CD4-positive, alpha-beta T cell treated with Interleukin-21 for 1 hour (primary cell): ENCODE data around the gene ANKRD39.
A peak's percentile ranks its signal among the peaks of the same experiment; 100 is the strongest.

ENCODE experiments used
- DNase-seq: peaks from one replicate; pipeline ENCODE4 v3.0.0-alpha.2; 2020

The ANKRD39 gene

DNA sequence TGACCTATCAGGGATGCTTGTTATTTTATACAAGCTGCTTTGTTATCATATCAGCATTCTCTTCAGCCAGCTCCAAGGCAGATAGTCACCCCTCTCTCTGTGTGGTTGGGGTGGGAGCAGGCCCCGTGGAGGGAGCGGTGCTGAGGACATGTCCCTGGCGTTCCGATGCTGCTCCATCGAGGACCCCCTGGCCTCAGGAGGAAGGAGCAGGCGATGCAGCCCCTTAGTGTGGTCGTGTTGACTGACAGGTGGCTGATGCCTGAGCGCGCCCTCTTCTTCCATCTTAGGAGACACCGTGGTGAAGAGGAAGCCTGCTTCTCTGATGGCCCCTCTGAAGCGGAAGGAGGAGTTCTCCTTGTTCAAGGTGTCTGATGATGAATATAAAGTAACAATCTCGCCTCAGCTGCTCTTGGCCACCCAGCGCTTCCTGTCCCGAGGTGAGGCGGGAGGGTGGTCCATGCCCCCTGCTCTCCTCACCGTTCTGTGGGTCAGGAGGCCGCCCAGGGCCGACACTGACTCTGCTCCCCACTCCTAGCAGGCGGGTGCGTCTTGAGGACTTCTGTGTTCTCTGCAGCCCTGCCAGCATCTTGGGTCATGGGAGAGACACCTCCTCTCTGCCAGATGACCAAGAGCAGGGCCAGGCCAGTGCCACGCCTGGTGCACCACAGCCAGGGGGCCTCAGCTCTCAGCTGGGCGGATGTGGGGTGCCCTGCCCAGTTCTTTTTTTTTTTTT is 31.1 kb downstream of the ANKRD39 start:
- no peak for DNase-seq

DNA sequence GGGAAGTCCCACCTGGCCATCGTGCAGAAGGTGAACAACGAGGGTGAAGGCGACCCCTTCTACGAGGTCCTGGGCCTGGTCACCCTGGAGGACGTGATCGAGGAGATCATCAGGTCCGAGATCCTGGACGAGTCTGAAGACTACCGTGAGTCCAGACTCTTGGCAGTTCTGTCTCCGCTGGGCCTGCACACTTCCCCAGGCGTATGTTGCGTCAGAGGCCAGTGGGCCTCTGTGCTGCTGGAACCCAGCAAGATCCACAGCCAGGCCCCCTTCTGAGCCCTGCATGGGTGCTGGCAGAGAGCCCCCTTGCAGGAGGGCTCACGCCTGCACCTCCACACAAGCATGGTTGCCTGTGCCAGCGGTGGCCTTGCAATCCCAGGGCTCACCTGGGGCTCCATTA is 32.8 kb downstream of the ANKRD39 start:
- no peak for DNase-seq

DNA sequence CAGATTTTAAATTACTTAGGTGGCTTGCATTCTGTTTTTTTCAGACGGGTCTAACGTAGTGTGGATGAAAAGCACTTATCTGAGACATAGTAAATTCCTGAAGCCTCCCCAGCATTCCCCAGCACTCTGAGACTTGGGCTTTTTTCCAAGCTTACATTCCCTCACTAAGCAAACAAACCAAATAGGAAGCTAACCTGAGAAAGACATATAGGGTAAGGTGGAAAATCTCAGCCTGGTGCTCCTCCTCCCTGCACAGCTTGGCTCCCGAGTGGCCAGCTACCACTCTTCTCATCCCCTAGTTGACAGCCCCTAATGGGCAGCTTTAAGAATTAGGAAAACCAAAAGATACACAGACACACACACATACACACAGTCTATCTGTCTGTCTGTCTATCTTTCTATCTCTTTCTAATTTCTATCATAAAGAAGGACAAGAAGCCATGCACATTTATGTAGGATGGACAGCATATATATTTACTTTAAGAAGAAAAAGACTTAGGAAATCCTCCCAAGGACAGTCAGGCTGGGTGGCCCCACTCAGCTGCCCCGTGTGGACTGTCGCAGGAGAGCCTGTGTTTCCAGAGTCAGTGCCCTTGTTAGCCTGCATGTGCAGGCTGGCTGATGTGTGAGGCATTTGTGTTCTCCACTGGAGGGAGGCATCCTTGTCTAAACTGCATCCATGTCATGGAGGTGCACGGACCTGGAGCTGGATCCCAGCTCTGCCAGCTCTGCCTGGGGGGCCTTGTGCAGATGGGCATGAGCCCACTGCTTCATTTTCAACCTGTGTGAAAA is 33.5 kb downstream of the ANKRD39 start:
- no peak for DNase-seq

DNA sequence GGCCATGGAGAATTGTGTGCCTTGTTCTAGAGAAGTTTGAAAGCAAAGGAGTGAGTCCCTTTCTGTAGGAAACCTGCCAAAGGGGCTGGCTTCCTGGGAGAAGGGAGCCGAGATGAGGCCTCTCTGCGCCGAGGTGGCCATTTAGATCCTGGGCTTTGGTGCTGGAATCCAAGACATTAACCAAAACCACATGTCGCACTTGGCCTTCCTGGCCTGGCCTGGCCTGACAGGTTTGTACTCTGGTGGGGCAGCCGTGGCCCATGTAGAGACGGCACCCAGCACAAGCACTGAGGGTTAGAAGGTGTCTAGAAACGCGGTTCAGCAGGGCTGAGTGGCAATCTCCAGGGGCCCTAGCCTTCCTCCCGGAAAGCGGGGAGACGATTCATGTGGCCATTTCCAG is 34.6 kb downstream of the ANKRD39 start:
- DNase-seq: no peak

DNA sequence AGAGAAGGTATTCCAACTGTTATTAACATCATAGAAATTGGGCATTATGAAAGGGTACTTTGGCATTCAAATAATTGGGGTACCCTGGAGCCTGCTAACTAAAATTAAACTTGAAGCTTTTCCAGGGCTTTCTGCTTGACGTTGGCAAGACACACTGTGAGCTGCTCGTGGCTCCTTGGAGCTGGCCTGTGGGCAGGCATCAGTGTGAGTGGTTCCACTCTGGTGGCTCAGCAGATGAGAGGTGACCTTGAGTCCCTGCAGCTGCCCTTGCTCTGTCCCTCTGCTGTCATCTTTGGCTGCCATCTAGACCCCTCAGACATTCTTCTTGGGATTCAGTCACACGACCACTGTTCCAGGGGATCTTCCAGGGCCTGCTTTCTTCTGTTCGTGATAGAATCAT is 35.0 kb downstream of the ANKRD39 start:
- DNase-seq: no peak

DNA sequence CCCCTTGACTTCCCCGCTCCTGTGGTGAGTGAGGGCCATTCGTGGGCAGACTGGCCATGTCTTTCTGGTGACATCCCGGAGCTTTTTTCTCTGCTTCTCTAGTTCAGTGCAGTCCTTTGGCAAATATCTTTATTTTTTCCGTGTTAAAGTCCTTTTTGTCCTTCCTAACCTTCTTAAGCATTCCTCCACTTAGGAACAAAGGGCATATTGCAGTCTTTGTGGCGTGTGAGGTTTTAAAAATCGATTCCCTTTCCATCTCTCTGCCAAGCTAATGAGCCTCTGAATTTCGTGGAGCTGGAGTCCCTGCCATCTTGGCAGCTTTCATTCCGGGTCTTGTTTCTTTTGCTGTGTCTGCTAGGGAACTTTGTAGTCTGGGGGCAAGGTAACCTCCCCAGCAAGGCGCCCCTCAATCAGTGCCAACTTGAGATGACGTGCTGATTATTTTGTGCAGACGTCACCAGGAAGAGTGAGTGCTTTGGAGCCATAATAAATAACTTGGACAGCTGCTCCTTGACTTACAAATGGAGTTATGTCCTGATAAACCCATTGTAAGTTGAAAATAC is 36.6 kb downstream of the ANKRD39 start:
- DNase-seq: no peak

DNA sequence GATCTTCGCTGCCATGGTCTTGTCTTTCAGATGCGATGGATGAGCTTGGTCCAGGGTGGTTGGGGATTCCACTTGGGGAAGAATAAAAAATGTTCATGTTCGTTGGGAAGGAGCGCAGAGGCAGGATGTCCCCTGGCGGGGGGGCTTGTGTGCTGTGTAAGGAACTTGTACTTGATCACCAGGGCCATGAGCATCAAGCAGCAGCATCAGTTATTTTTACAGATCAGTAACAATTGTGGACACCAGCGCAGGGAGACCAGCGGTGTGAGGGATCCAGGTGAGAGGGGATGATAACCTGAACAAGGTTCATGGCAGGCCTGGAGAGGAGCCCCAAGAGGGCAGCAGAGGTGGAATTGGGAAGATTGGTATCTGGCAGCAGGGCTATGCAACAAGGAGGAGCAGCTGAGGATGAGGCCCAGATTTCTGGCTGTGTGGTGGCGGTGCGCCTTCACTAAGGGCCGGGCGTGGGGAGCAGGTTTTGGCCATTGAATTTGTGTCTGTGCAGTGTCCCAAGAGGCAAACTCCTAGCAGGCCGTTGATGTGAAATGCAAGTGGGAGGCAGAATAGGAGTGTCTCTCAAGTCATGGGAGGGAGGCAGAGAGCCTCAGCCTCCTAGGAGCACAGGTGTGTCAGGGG is 37.8 kb downstream of the ANKRD39 start:
- no peak for DNase-seq

DNA sequence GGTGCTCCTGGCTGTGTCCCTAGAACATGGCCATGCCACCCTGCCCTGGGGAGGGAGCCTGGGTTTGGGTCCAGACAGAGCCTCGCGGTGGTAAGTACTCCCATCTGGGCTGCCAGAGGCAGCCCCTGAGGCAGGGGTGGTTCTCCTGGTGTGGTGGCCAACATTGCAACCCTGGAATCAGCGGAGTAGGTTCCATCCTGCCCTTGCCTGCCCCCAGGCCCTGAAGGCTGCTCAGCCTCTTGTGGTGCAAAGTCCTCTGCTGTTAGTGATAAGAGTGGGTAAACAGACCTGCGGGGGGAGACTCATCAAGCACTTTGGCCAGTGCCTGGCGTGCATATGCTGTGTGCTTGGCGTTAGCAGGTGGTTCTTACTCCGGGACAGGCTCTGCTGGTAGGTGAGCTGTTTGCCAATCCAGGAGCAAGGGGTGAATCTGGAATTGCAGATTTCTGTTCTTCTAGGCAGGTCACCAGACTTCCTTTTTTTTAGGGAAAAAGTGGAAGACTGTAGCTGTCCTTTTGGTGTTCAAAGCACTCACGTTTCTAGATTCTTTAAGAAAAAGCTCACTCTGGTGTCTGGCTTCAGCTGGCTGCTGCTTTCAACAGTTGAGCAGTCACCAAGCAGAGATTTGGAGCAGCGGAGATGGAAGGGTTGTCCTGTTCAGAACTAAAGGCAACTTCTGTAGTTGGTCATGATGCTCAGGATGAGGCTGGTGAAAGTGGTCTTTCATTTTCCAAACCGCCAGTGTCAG is 38.5 kb downstream of the ANKRD39 start:
- no peak for DNase-seq

DNA sequence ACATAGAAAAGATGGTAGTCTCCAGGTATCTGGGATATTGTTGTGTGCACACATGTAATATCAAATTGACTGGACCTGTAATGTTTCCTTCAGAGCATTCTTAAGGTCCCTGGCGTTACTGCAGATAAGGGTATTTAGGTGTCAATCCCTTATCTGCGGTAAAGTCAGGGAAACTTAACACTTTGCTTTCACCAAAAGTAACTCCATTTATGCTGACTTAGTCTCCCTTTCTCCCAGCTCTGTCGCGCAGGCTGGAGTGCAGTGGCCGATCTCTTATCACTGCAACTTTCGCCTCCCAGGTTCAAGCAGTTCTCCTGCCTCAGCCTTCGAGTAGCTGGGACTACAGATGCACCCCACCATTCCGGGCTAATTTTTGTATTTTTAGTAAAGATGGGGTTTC is 39.9 kb downstream of the ANKRD39 start:
- DNase-seq: no peak

DNA sequence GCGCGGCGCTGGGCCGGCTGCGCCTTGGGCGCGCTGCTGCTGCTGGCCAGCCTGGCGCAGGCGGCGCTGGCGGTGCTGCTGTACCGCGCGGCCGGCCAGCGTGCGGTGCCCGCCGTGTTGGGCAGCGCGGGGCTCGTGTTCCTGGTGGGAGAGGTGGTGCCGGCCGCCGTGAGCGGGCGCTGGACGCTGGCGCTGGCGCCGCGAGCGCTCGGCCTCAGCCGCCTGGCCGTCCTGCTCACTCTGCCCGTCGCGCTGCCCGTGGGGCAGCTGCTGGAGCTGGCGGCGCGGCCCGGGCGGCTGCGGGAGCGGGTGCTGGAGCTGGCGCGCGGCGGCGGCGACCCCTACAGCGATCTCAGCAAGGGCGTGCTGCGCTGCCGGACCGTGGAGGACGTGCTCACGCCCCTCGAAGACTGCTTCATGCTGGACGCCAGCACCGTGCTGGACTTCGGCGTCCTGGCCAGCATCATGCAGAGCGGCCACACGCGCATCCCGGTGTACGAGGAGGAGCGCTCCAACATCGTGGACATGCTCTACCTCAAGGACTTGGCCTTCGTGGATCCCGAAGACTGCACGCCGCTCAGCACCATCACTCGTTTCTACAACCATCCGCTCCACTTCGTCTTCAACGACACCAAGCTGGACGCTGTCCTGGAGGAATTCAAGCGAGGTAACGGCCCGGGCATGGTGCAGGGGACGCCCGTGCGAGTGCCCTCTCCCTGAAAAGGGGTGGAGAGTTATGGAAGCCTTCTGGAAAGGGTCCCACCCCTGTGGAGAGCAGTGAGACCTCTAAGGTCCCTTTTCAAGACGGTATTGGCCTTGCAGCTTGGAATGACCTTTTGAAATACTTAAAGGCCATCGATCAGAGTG is 40.7 kb downstream of the ANKRD39 start:
- DNase-seq: no peak

DNA sequence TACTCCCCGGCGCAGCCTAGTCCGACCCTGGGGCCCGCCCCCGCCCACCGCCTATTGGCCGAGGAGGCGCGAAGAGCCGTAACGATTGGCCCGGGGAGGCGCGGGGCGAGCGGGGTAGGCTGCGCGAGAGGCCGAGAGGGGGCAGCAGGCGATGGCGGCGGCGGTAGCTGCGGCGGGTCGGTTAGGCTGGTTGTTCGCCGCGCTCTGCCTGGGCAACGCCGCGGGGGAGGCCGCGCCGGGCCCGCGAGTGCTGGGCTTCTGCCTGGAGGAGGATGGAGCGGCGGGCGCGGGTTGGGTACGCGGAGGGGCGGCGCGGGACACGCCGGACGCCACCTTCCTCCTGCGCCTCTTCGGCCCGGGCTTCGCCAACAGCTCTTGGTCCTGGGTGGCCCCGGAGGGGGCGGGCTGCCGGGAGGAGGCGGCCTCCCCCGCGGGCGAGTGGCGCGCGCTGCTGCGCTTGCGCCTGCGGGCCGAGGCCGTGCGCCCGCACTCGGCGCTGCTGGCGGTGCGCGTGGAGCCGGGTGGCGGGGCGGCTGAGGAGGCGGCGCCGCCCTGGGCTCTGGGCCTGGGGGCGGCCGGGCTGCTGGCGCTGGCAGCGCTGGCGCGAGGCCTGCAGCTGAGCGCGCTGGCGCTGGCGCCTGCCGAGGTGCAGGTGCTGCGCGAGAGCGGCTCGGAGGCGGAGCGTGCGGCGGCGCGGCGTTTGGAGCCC is 41.5 kb downstream of the ANKRD39 start, which contains the start of gene CNNM3:
TSS of gene CNNM3 (plus strand) at position 142 of the 709 bp plus-strand sequence. CDS start at position 152, 10 bp downstream.
- DNase-seq: peak; percentile 96

DNA sequence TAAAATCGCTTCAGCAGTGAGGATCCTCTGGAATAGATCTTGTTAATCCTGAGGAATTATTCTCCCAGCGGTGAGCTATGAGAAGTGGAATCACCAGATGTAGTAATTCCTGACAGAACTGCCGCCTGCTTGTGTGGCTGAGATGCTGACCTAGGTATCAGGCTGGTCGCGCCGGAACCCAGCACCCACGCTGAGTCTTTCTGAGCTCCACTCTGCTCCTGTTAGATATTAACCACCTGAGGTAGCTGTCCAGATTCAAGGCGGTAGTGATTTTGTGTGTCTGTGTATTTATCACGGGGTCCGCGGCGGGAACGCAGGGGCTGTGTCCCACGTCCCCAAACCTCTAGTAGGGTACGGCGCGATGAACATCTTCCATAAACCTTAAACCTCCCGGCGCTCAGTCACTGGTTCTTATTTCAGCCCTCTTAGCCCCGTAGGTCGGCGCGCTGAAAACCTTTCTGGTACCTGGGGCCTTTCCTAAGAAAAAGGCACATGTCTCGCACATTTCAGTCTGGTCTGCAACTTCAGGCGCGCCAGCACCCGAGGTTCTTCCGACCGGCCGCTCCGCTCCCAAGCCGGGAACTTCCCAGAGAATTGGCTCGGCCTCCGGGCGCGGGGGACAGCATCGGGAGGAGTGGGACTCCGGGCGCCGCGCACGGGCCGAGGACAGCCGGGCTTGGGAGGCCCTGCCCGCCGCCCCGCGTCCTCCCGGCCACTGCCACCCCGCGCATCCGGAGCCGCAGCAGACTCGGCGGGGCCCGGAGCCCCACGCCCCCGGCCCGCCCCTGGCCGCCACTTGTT is 42.3 kb downstream of the ANKRD39 start:
- no peak for DNase-seq

DNA sequence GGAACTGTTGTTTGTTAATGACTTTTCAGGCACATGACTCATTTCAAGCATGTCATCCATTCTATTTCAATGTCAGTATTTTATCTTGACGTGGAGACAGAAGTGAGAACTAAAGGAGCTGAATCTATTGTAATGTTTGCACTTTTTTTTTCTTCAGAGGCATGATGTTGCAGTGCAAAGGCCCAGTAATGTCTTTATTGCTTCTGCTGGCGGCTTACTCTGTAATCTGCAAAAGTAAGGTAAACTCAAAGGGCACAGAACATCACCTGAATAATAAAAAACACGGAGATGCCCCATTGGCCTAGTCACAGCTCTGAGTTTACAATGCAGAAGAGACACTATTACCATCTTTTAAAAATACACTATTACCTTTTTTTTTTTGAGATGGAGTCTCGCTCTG is 44.2 kb downstream of the ANKRD39 start:
- no peak for DNase-seq

DNA sequence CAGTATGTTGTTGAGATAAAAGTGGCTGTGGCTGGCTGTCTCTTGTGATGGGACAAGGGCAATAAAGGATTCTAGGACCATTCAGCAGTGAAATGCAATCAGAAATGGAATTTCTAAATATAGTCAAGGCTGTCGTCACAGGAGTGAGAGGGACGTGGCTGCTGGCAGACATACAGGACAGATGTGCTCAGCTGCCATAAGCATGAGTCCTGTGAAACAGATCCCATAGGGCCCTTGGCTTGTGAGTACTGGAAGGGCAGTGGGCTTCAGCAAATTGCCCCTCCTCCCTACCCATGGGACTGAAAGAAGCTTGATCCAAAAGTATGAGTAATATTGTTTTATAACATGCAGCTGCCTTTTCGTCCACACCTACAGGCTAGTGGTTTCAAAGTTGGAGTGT is 45.9 kb downstream of the ANKRD39 start:
- no peak for DNase-seq

DNA sequence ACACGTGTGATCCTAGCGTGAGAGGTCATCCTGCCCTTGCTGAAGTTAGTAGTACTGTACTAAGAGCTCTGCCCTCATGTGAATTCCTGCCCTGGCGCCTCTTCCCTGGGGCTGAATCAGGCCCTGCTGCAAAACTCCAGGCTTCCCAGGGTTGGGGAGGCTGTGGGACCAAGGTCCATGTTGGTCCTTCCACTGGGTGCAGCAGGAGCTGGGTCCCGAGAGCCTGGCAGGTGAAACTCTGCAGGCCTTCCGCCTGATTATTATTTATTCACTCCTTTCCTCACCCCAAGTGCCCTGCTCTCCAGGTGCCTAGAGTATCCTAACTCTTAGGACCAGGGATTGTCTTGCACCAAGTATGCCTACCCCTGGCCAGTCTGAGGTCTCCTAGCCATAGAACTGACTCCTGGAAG is 47.0 kb downstream of the ANKRD39 start:
- no peak for DNase-seq

DNA sequence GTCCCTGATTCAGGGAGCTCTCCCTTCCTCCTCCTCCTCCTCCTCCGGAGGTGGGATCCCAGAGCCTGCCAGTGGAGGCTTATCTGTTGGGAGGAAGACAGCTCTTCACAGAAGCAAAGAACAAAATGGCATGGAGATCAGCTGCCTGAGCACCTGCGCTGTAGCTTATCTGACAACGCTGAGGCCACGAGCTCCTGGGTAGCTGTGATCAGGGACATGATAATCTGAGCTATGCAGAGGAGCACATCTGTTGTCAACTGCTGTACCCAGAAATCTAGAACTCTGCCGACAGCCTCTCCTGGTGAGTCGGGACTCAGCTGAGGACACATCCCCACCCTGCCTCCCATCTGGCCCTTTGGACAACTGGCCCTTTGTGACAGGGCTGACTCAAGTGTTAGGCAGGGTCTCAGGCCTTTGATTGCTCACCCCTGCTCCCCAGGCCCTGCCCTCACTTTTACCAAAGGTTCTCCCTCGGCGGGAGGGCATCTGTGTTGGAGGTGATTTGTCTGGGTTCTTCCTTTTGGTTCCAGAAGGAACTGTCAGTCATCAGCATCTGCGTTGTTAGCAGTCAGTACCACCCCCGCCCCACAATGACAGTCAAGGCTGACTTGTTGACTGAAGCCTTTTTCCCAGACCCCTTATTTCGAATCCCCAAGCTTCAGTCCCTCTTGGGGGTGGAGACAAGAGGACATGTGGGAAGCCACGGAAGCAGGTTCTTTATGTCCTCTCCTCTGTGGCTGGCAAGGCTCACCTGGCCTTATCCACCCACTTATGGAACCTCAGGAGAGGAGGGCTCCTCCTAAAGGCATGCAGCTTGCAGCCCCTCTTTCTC is 47.6 kb downstream of the ANKRD39 start:
- no peak for DNase-seq

DNA sequence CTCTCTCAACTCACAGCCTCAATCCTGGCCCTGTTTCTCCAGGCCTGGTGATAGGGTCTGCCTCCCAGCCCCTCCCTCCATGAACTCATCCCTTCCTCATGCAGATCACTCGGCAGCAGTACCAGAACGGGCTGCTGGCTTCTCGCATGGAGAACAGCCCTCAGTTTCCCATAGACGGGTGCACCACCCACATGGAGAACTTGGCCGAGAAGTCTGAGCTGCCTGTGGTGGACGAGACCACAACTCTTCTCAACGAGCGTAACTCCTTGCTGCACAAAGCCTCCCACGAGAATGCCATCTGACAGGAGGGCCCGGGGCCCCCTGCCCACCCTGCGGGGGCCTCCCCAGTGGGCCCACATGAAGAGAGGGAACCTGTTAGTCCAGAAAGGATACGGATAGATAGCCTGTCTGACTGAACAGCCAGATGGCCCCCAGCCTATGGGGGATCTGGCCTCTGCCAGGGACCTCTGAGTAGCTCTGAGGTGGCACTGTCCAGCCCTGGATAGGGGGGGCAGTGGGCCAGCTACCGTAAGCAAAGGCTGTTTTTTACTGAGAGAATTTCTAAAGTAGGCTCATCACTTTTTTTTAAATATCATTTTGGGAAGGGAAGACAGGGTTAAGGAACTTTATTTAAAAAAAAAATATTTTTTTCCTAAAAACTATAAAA is 48.5 kb downstream of the ANKRD39 start:
- DNase-seq: no peak

DNA sequence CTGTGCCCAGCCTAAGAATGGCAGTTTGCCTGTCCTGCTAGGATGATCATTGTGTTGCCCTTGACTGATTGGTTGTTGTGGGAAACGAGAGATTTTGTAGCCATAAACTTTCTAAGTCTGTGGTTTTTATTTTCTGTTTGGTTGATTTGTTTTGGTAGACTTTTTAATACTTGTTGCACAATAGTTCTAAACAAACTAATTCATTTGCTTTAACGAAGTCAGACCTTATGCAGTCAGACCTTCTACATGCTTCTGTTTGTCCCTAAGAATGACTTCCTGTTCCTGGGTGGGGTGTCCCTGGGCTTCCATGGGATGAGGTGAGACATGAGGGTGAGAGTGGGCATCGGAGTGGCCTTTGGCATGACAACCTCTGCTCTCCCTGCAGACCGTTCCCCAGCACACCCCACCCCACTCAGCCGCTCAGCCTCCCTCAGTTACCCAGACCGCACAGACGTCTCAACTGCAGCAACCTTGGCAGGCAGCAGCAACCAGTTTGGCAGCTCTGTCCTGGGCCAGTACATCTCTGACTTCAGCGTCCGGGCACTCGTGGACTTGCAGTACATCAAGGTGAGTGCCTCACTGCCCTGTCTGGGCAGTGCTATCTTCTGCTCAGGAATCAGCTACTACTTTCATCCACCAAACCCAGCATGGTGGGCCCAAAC is 49.5 kb downstream of the ANKRD39 start:
- no peak for DNase-seq
